Large intestine (tissue), 3 donors: ENCODE measurements around the gene GARIN3. TPM values are rescaled to one million over a fixed set of nuclear protein-coding genes. Genes with fewer than 3 reads are reported as not detected.
"Not testable (repeated sequence)": the region's sequence is repeated elsewhere in the genome, so short reads cannot be mapped to it uniquely, and the experiment has no call there.

ENCODE experiments used
- DNase-seq, 2 donors: peaks; one replicate each; pipeline versions ENCODE4 v3.0.0 to v3.0.0-alpha.2; 2013
- H3K27ac ChIP-seq: one replicate; pipeline ENCODE4 v1.5.1; 2013; ENCODE audit warnings: low read length
- H3K27me3 ChIP-seq: 2 replicates; pipeline ENCODE4 v1.6.1; 2013; ENCODE audit warnings: low read length; ENCODE audit not compliant: control insufficient read depth, insufficient read depth
- H3K36me3 ChIP-seq: 2 replicates; pipeline ENCODE4 v1.6.1; 2013; ENCODE audit warnings: low read length; ENCODE audit not compliant: control insufficient read depth, insufficient read depth
- H3K4me1 ChIP-seq: one replicate; pipeline ENCODE4 v1.6.1; 2013; ENCODE audit warnings: low read length; ENCODE audit not compliant: control insufficient read depth, insufficient read depth
- H3K4me3 ChIP-seq: one replicate; pipeline ENCODE4 v1.5.1; 2013; ENCODE audit warnings: low read length
- H3K9me3 ChIP-seq: one replicate; pipeline ENCODE4 v1.6.1; 2013; ENCODE audit warnings: mild to moderate bottlenecking, low read depth, low read length, moderate library complexity; ENCODE audit not compliant: control insufficient read depth
- WGBS: methylation state at CpG from one replicate; pipeline ENCODE4 v1.1.5; 2013; ENCODE audit warnings: low lambda C conversion rate; ENCODE audit not compliant: insufficient coverage; 5-methylcytosine and 5-hydroxymethylcytosine counted together
- polyA plus RNA-seq: library from polyadenylated mRNA; unstranded; fragments of 120-200 nt; gene quantifications from one replicate; pipeline ENCODE4 v1.2.1, GENCODE V29; 2013

GARIN3 gene
- polyA plus RNA-seq, 1 donor: not detected

DNA sequence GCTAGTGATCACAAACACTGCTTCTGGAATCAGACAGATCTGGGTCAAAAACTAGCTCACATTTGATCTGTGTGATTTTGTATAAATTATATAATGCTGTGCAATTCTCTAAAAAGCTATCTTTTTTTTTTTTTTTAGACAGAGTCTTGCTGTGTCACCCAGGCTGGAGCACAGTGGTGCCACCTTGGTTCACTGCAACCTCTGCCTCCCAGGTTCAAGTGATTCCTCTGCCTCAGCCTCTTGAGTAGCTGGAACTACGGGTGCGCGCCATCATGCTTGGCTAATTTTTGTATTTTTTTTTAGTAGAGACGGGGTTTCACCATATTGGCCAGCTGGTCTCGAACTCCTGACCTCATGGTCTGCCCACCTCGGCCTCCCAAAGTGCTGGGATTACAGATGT lies 19.1 kb upstream of the GARIN3 start:
- not testable (repeated sequence) for H3K27me3 ChIP-seq, H3K27ac ChIP-seq, H3K4me3 ChIP-seq

DNA sequence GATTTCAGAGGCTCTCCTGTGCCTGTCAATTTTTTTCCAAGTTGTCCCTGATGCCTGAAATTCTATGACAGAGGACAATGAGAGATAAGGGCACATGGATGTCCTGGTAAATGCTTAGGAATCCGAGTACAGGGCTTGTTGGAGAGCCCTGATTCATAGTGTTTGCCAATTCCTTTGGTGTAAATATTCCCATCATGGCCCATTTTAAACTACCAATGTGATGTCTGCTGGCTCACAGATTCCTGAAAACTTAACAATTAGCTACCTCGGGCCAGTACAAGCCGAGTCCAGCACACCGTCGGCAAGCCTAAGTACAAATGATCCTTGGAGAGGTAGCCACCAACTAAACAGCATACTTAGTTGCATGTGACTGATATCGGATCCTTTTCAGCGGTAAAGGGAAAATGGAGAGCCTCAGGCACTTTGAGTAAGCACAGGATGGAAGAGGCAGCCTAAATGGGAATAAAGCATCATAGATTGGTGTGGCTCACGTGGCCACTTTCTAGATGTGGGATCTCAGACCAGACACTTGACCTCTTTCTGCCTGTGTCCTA lies 18.1 kb upstream of the GARIN3 start:
- H3K4me3 ChIP-seq: no peak overlapping the region
- no CpG with 5 or more reads among the region's 8 CpGs for WGBS
- H3K27ac ChIP-seq: no peak overlapping the region
- no peak for DNase-seq
- H3K27me3 ChIP-seq: peaks cover 3% of the 10 kb centered on the region
- H3K36me3 ChIP-seq: no peaks in the 10 kb centered on the region
- no peaks in the 10 kb centered on the region for H3K9me3 ChIP-seq
- H3K4me1 ChIP-seq: no peaks in the 10 kb centered on the region

More for the DNA sequence above, 19.1 kb upstream of the GARIN3 start:
- no CpG with 5 or more reads among the region's 6 CpGs for WGBS
- H3K9me3 ChIP-seq, H3K4me1 ChIP-seq, H3K36me3 ChIP-seq, DNase-seq: not testable (repeated sequence)

DNA sequence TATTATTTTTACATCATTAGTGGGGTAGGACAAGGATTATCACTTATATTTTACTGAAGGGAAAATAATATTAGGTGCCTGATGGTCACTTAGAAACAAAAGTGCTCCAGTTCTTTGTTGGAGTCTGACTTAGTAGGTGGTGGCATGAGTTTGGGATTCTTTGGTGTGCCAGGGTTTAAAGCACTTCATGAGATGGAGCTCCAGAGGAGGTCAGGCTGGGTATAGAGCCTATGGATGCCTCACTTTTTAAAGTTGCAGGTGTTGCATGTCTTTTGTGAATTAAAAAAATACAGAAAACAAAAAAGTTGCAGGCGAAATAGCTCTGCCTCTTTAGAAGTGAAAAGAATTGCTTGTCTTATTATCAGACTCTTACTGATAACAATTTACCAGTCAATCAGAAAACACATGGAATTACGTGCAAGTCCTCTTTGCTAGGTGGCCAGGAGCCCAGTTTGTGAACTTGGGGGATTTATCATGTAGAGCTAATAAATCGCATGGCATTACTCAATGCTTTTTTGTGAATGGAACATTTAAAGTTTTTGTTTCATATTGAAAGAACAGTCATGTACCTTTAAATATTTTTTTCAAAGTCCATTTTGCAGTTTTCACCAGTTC lies 16.2 kb upstream of the GARIN3 start:
- H3K27ac ChIP-seq: no peak overlapping the region
- no peaks in the 10 kb centered on the region for H3K36me3 ChIP-seq

DNA sequence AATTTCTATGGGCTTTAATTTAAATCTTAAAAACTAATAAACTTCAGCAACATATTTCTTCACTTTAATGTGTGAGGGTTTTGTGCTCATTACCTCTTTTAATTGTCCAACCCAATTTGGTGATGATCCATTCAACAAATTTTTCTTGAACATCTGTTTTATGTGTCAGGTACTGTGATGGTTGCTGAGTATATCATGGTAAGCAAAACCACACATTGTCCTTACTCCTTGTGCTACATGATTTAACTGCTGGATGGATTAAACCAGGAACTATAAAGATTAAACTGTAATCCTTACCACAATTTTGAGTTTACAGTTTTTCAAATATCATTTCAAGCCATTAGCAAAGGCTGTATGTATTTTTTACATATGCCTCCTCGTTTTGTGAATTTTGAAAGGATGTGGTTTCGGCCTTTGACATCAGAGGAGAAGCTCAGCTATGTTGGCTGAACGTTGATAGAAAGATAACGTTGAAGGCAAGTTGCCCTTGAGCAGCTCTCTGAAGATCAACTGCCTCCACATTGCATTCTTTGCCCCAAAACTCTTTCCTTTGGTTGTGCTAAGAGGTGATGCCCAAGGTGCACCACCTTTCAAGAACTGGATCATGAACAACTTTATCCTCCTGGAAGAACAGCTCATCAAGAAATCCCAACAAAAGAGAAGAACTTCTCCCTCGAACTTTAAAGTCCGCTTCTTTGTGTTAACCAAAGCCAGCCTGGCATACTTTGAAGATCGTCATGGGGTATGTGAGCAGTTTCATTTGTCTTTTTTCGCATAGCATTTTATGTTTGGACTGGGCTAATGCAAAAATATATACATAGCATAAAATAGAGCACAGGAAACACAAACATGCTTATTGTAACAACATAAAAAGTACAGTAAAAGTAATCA lies 14.6 kb upstream of the GARIN3 start, which contains the start of gene ITK:
Gene ITK (plus strand): TSS at position 467 of the 891 bp plus-strand sequence. CDS start 138 bp downstream, at position 605.
- no peak within 1 kb of the TSS for H3K4me3 ChIP-seq

More for the DNA sequence above, 16.2 kb upstream of the GARIN3 start:
- H3K27me3 ChIP-seq: peaks cover 6% of the 10 kb centered on the region
- H3K4me1 ChIP-seq: no peaks in the 10 kb centered on the region
- no peak overlapping the region for H3K4me3 ChIP-seq
- WGBS: 88% methylated on average over 2 of the region's 3 CpGs
- DNase-seq: no peak
- H3K9me3 ChIP-seq: no peaks in the 10 kb centered on the region

DNA sequence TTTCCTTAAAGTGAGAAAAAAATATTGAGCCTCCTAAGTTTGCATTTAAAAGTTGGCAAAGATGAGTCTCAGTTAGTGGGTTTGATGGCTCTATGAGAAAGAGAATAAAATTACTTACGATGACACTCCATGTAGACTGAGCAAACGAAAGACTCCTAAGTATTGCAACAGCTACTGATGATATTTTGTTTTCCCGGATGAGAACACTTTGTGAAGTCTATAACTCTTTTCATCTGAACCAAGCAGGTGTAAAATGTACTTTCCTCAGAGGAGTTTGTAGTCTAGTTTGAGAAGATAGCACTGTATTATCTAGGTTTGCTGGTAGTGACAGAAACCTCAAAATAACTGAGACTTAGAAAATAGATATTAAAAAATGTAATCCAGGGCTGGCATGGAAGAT lies 12.9 kb upstream of the GARIN3 start:
- no peak for DNase-seq
- no CpG with 5 or more reads among the region's 3 CpGs for WGBS
- no peaks in the 10 kb centered on the region for H3K9me3 ChIP-seq
- H3K4me1 ChIP-seq: no peaks in the 10 kb centered on the region
- peaks cover 6% of the 10 kb centered on the region for H3K27me3 ChIP-seq
- H3K4me3 ChIP-seq: no peak overlapping the region
- no peaks in the 10 kb centered on the region for H3K36me3 ChIP-seq
- H3K27ac ChIP-seq: no peak overlapping the region

More for the DNA sequence above, 14.6 kb upstream of the GARIN3 start, which contains the start of gene ITK:
- Histone ChIP-seq H3K36me3 (no peaks in the 10 kb centered on the region), H3K4me1 (no peaks in the 10 kb centered on the region), H3K27me3 (peaks cover 6% of the 10 kb centered on the region), H3K27ac (no peak within 1 kb of the TSS), H3K9me3 (no peaks in the 10 kb centered on the region)
- WGBS: no CpG with 5 or more reads among the region's 8 CpGs
- peak in 1 of 2 donors; percentile 7 for DNase-seq

DNA sequence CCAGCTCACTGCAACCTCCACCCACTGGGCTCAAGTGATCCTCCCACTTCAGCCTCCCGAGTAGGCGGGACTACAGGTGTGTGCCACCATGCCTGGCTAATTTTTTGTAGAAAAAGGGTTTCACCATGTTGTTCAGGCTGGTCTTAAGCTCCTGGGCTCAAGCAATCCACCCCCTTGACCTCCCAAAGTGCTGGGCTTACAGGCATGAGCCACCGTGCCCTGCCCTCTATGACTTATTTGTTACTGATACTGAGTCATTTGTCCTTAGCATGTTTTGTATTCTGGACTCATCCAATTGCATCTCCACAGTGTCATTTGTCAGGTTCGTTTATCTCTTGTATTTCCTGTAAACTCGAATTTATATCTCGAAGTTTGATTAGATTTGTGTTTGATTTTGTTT lies 11.9 kb upstream of the GARIN3 start:
- H3K9me3 ChIP-seq: no peaks in the 10 kb centered on the region
- peaks cover 6% of the 10 kb centered on the region for H3K27me3 ChIP-seq
- WGBS: 73% methylated on average over 4 of the region's 6 CpGs
- DNase-seq: no peak
- no peak overlapping the region for H3K27ac ChIP-seq
- no peaks in the 10 kb centered on the region for H3K4me1 ChIP-seq
- H3K36me3 ChIP-seq: no peaks in the 10 kb centered on the region
- no peak overlapping the region for H3K4me3 ChIP-seq

DNA sequence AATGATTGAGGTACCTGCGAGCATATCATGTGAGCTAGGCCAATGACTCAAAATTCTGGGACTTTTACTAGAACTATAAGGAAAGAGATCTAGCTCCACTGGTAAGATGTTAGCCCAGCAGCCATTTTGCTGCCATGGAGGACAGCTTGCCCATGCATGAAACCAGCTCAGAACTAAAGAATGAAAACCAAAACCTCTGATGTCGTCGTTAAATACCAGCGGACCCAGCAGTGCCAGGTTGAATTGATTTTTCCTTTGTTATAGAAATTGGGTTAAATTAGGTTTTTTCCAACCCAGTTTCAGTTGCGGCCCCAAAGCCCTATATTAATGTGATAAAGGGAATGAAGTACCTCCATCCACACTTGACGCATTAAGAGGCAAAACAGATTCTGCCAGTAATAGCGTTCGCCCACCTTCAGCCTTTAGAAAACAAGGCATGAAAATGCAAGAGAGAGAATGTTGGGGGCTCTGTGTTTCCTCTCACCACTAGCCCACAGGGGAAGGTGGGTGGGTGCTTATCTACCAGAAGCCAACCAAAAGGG lies 9.1 kb upstream of the GARIN3 start:
- DNase-seq: no peak
- H3K36me3 ChIP-seq: no peaks in the 10 kb centered on the region
- 100% methylated on average over 3 of the region's 8 CpGs for WGBS
- H3K4me1 ChIP-seq: no peaks in the 10 kb centered on the region
- H3K9me3 ChIP-seq: no peaks in the 10 kb centered on the region
- H3K4me3 ChIP-seq: no peak overlapping the region
- H3K27ac ChIP-seq: no peak overlapping the region
- H3K27me3 ChIP-seq: peaks cover 3% of the 10 kb centered on the region

DNA sequence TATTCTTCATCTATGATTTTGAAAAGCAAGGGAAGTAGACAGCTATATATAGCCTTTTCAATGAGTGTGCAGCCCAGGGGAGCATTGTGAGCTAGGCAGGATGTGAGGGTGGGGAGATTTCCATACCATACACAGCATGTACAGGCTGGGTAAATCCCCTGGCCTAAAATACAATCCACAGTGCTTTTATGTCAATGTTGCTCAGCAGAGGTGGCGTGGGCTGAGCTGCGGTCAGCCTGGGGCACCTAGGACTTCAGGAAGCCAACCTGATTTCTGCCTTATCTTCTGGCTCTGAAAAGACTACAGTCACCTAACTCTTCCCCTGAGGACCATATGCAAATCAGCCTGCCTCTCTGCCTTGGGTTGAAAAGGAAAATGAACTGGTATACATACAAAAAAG lies 6.3 kb upstream of the GARIN3 start:
- no peak overlapping the region for H3K27ac ChIP-seq
- H3K9me3 ChIP-seq: no peaks in the 10 kb centered on the region
- no CpG with 5 or more reads among the region's 2 CpGs for WGBS
- H3K4me1 ChIP-seq: no peaks in the 10 kb centered on the region
- H3K36me3 ChIP-seq: no peaks in the 10 kb centered on the region
- H3K27me3 ChIP-seq: no peaks in the 10 kb centered on the region
- peak; percentile 5 to 16 for DNase-seq
- H3K4me3 ChIP-seq: no peak overlapping the region

DNA sequence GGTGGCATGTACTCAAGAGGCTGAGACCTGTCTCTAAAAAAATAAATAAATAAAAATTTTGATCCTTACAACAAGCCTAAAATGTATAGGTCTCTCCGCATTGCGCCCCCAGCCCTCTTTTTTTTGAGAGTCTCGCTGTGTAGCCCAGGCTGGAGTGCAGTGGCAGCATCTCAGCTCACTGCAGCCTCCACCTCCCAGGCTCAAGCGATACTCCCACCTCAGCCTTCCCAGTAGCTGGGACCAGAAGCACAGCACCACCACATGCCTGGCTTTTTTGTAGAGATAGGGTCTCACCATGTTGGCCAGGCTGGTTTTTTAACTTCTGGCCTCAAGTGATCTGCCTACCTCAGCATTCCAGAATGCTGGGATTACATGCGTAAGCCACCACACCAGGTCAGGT lies 2.2 kb upstream of the GARIN3 start:
- no peaks in the 10 kb centered on the region for H3K9me3 ChIP-seq
- no peaks in the 10 kb centered on the region for H3K36me3 ChIP-seq
- no peak overlapping the region for H3K27ac ChIP-seq
- WGBS: 100% methylated on average over 2 of the region's 5 CpGs
- H3K4me3 ChIP-seq: no peak overlapping the region
- H3K4me1 ChIP-seq: no peaks in the 10 kb centered on the region
- DNase-seq: no peak
- no peaks in the 10 kb centered on the region for H3K27me3 ChIP-seq

DNA sequence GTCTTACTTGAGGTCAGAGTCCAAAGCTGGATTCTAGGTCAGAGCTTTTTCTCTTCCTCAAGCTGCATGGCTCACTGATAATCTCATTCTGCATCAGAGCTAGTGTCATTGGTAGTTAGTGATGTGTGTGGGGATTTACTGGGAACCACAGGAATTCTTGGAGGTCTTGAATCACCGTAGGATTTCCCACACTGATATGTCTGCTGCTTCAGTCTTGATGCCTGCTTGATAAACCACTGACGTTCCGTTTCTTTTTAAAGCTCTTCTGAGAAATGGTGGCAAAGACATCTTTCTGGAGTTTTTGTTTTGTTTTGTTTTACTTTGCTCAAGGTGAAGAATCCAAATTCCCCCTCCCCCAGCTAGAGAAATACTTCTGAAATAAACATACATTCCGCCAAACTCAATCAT lies 1.2 kb upstream of the GARIN3 start:
- Histone ChIP-seq H3K4me3 (no peak overlapping the region), H3K36me3 (no peaks in the 10 kb centered on the region), H3K9me3 (no peaks in the 10 kb centered on the region), H3K27ac (no peak overlapping the region), H3K4me1 (no peaks in the 10 kb centered on the region), H3K27me3 (no peaks in the 10 kb centered on the region)
- WGBS: no CpG with 5 or more reads among the region's 4 CpGs
- DNase-seq: no peak
